Loucy (cell line): Measurements from ENCODE around the gene HNF4A.
"Not testable (repeated sequence)": the region's sequence is repeated elsewhere in the genome, so short reads cannot be mapped to it uniquely, and the experiment has no call there.

Experiments used
- H2AFZ ChIP-seq: fragments of 200-600 bp; sonication (generic); 2 replicates; pipeline ENCODE4 v1.6.0; 2016; ENCODE audit warnings: antibody characterized with exemption, mild to moderate bottlenecking, low read length, moderate library complexity
- H3F3A ChIP-seq: fragments of 200-600 bp; 2 replicates; pipeline ENCODE4 v1.6.0; 2016; ENCODE audit warnings: antibody characterized with exemption, low read depth, mild to moderate bottlenecking
- H3K27me3 ChIP-seq: fragments of 200-600 bp; sonication (generic); 2 replicates; pipeline ENCODE4 v1.6.1; 2014; ENCODE audit warnings: low read length, mild to moderate bottlenecking; ENCODE audit not compliant: insufficient read depth, poor library complexity, severe bottlenecking
- H3K36me3 ChIP-seq: fragments of 200-600 bp; sonication (generic); 2 replicates; pipeline ENCODE4 v1.6.1; 2016; ENCODE audit warnings: low read length; ENCODE audit not compliant: insufficient read depth
- H3K4me1 ChIP-seq: fragments of 200-600 bp; sonication (generic); 2 replicates; pipeline ENCODE4 v1.5.1; 2014; ENCODE audit warnings: low read length, mild to moderate bottlenecking; ENCODE audit not compliant: insufficient read depth, poor library complexity, severe bottlenecking
- H3K4me2 ChIP-seq: fragments of 200-600 bp; sonication (generic); 2 replicates; pipeline ENCODE4 v1.6.0; 2014; ENCODE audit warnings: antibody characterized with exemption, low read length, low read depth, mild to moderate bottlenecking; ENCODE audit not compliant: poor library complexity, severe bottlenecking
- H3K4me3 ChIP-seq: fragments of 200-600 bp; sonication (generic); 2 replicates; pipeline ENCODE4 v1.5.1; 2014; ENCODE audit warnings: low read length, mild to moderate bottlenecking, mixed read lengths; ENCODE audit not compliant: poor library complexity, severe bottlenecking
- H3K79me2 ChIP-seq: fragments of 200-600 bp; sonication (generic); 2 replicates; pipeline ENCODE4 v1.6.1; 2014; ENCODE audit warnings: low read length; ENCODE audit not compliant: insufficient read depth
- H3K9ac ChIP-seq: fragments of 200-600 bp; sonication (generic); 2 replicates; pipeline ENCODE4 v1.6.0; 2014; ENCODE audit warnings: mild to moderate bottlenecking, low read depth, low read length, moderate library complexity; ENCODE audit not compliant: poor library complexity, severe bottlenecking
- H3K9me2 ChIP-seq: fragments of 200-600 bp; sonication (generic); replicated peaks from 2 replicates; pipeline ENCODE4 v1.6.1; 2016; ENCODE audit warnings: low read depth, low read length, mixed read lengths
- H3K9me3 ChIP-seq: fragments of 200-600 bp; sonication (generic); 2 replicates; pipeline ENCODE4 v1.6.1; 2014; ENCODE audit warnings: mild to moderate bottlenecking, antibody characterized with exemption, low read length, low read depth; ENCODE audit not compliant: insufficient read depth
- H4K20me1 ChIP-seq: fragments of 200-600 bp; sonication (generic); 2 replicates; pipeline ENCODE4 v1.6.0; 2014; ENCODE audit warnings: antibody characterized with exemption, low read length, mild to moderate bottlenecking; ENCODE audit not compliant: insufficient read depth, poor library complexity, severe bottlenecking
- EZH2phosphoT487 ChIP-seq: fragments of 200-600 bp; IDR thresholded peaks from 2 replicates; pipeline ENCODE4 v1.6.1; 2018; ENCODE audit warnings: antibody characterized with exemption, mild to moderate bottlenecking, moderate library complexity, borderline replicate concordance
- TF ChIP-seq, protein P1 (sequence below): fragments of 200-600 bp; sonication (generic); conservative IDR thresholded peaks from 2 replicates; pipeline ENCODE4 v1.5.1; 2014; ENCODE audit warnings: mild to moderate bottlenecking, antibody characterized with exemption, low read length

The HNF4A gene

DNA sequence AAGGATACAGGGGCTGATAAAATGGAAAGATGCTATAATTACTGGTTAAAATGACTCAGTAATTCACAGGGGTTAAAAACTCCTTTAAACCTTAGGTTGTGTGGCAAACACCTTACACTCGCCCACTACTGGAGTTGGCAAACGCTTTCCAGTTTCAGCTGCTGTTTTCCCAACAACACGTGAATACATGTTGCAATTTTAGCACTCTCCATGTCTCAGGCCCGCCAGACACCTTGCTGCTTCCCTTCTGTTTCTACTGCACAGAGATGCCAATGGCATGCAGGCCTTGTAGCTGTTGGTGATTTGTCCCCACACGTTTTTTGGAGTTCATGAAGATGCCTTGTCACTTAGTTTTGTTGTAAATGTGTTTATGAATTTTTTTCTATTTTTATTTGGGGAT is 114.8 kb downstream of the HNF4A start:
- H3K79me2 ChIP-seq: no peaks in the 10 kb centered on the region
- no peaks in the 10 kb centered on the region for H3K36me3 ChIP-seq
- no peak overlapping the region for H2AFZ ChIP-seq
- H3K4me1 ChIP-seq: peaks cover 4% of the 10 kb centered on the region
- no peaks in the 10 kb centered on the region for H3K9me2 ChIP-seq
- H4K20me1 ChIP-seq: no peaks in the 10 kb centered on the region
- no peak overlapping the region for H3K9ac ChIP-seq
- no peak overlapping the region for H3K4me2 ChIP-seq
- H3F3A ChIP-seq: no peaks in the 10 kb centered on the region
- TF ChIP-seq, protein P1, sequence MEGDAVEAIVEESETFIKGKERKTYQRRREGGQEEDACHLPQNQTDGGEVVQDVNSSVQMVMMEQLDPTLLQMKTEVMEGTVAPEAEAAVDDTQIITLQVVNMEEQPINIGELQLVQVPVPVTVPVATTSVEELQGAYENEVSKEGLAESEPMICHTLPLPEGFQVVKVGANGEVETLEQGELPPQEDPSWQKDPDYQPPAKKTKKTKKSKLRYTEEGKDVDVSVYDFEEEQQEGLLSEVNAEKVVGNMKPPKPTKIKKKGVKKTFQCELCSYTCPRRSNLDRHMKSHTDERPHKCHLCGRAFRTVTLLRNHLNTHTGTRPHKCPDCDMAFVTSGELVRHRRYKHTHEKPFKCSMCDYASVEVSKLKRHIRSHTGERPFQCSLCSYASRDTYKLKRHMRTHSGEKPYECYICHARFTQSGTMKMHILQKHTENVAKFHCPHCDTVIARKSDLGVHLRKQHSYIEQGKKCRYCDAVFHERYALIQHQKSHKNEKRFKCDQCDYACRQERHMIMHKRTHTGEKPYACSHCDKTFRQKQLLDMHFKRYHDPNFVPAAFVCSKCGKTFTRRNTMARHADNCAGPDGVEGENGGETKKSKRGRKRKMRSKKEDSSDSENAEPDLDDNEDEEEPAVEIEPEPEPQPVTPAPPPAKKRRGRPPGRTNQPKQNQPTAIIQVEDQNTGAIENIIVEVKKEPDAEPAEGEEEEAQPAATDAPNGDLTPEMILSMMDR: no peak
- TF ChIP-seq EZH2phosphoT487: no peak
- H3K27me3 ChIP-seq: no peaks in the 10 kb centered on the region
- H3K4me3 ChIP-seq: no peak overlapping the region
- H3K9me3 ChIP-seq: no peaks in the 10 kb centered on the region

DNA sequence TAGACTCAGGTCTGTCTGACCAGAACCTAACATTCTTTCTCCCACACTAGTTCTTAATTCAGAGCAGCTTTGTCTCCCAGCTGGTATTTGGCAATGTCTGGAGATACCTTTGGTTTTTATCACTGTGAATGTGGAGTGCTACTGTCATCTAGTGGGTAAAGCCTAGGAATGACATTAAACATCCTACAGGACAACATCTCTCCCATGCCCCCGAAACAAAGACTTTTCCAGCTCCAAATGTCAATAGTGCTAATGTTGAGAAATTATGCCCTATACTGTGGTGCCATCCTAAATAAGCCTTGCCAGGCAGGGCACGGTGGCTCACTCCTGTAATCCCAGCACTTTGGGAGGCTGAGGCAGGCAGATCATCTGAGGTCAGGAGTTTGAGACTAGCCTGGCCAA is 116.0 kb downstream of the HNF4A start:
- H3K79me2 ChIP-seq: peaks cover 8% of the 10 kb centered on the region
- H3K9ac ChIP-seq: no peak overlapping the region
- no peak overlapping the region for H3K4me2 ChIP-seq
- no peaks in the 10 kb centered on the region for H3K9me3 ChIP-seq
- no peak overlapping the region for H2AFZ ChIP-seq
- H3F3A ChIP-seq: no peaks in the 10 kb centered on the region
- peaks cover 5% of the 10 kb centered on the region for H4K20me1 ChIP-seq
- no peaks in the 10 kb centered on the region for H3K36me3 ChIP-seq
- TF ChIP-seq, protein P1: no peak
- TF ChIP-seq EZH2phosphoT487: no peak
- H3K27me3 ChIP-seq: no peaks in the 10 kb centered on the region
- peaks cover 10% of the 10 kb centered on the region for H3K4me1 ChIP-seq
- no peak overlapping the region for H3K4me3 ChIP-seq
- no peaks in the 10 kb centered on the region for H3K9me2 ChIP-seq

DNA sequence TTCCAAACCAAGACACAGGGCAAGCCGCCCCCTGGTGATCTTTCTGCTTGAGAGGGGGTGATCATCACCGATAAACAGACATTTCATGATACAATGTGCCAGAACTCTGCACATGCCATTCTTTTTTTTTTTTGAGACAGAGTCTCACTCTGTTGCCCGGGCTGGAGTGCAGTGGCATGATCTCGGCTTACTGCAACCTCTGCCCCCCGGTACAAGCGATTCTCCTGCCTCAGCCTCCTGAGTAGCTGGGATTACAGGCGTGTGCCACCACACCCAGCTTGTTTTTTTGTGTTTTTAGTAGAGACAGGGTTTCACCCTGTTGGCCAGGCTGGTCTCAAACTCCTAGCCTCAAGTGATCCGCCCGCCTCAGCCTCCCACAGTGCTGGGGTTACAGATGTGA is 116.8 kb downstream of the HNF4A start:
- H2AFZ ChIP-seq, H3K9me3 ChIP-seq, H4K20me1 ChIP-seq, H3K36me3 ChIP-seq, H3K4me2 ChIP-seq, H3K4me3 ChIP-seq, H3F3A ChIP-seq, H3K9ac ChIP-seq, H3K27me3 ChIP-seq, H3K9me2 ChIP-seq: not testable (repeated sequence)
- Histone ChIP-seq H3K4me1 (peaks cover 16% of the 10 kb centered on the region), H3K79me2 (peaks cover 16% of the 10 kb centered on the region)

DNA sequence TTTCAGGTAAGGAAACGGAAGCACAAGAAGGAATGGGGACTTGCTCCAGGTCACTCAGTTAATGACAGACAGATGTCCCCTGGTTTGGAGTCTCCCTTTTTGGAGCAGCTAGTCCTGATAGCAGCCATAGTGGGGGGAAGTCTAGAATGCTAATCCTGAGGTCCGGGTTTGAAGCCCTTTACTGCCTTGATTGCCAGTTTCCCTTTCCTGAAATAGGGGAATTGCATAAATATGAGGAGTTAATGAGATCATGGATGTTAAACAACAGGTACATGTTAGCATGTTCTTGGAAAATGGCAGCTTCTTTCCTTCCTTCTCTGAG is 119.8 kb downstream of the HNF4A start:
- H3K79me2 ChIP-seq: peaks cover 17% of the 10 kb centered on the region
- no peaks in the 10 kb centered on the region for H3F3A ChIP-seq
- peak overlapping the region; percentile 89 for H2AFZ ChIP-seq
- peaks cover 6% of the 10 kb centered on the region for H4K20me1 ChIP-seq
- peak overlapping the region; percentile 93 for H3K4me3 ChIP-seq
- TF ChIP-seq, protein P1: no peak
- no peak for TF ChIP-seq EZH2phosphoT487
- no peaks in the 10 kb centered on the region for H3K27me3 ChIP-seq
- no peaks in the 10 kb centered on the region for H3K9me3 ChIP-seq
- H3K36me3 ChIP-seq: no peaks in the 10 kb centered on the region
- H3K9ac ChIP-seq: peak overlapping the region; percentile 85
- peaks cover 16% of the 10 kb centered on the region for H3K4me1 ChIP-seq
- H3K9me2 ChIP-seq: no peaks in the 10 kb centered on the region
- peak overlapping the region; percentile 88 for H3K4me2 ChIP-seq
